ENCODE measurements around the gene TXNRD2.

The TXNRD2 gene

DNA sequence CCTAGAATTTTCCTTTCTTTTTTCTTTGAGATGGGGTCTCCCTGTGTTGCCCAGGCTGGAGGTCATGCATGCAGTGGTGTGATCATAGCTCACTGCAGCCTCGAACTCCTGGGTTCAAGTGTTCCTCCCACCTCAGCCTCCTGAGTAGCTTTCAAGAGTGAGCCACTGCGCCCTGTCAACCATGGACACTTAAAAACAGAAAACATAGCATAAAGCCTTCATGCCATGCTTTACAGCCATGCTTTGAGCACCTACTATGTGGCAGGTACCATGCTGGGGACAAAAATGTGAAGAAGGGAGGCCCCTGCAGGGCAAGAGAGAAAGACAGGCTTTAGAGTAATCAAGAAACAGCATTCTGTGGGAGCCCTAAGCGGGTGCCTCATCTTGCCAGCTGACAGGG is 73.3 kb downstream of the TXNRD2 start:
- no peak for TF ChIP-seq GATA3 (IDR thresholded peaks at IDR 0.05; ENCODE audit: low read depth, low read length)
- TF ChIP-seq GATA2 (IDR thresholded peaks at IDR 0.05; ENCODE audit: low read depth, low read length): no peak

DNA sequence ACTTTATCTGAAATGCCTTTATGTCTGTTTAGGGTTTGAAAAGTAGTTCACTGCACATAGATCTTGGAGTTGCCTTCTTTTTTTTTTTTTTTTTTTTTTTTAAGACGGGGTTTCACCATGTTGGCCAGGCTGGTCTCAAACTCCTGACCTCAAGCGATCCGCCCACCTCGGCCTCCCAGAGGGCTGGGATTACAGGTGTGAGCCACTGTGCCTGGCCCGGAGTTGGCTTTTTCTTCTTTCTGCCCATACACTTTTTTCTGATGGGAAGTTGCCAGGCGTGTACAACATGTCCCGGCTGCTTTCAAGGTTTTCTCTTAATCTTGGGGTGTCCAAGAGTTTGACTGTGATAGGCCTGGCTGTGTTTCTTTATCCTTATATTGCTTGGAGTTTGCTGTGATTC is 74.0 kb downstream of the TXNRD2 start:
- TF ChIP-seq GATA3 (IDR thresholded peaks at IDR 0.05; ENCODE audit: low read depth, low read length) (no peak), GATA2 (IDR thresholded peaks at IDR 0.05; ENCODE audit: low read depth, low read length) (no peak)

DNA sequence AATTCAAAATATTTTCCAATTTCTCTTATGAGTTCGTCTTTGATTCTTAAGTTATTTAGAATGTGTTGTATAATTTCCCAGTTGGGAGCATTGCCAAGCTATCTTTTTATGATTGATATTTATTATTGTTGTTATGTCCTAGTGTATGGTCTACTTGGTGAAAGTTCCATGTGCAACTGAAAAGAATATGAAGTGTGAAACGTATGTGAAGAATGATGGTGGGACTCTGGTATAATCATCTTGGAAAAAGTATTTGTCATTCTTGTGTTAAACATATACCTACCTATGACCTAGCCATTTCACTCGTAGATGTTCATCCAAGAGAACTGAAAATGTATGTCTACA is 75.0 kb downstream of the TXNRD2 start:
- no peak for TF ChIP-seq GATA2 (IDR thresholded peaks at IDR 0.05; ENCODE audit: low read depth, low read length)
- TF ChIP-seq GATA3 (IDR thresholded peaks at IDR 0.05; ENCODE audit: low read depth, low read length): no peak

DNA sequence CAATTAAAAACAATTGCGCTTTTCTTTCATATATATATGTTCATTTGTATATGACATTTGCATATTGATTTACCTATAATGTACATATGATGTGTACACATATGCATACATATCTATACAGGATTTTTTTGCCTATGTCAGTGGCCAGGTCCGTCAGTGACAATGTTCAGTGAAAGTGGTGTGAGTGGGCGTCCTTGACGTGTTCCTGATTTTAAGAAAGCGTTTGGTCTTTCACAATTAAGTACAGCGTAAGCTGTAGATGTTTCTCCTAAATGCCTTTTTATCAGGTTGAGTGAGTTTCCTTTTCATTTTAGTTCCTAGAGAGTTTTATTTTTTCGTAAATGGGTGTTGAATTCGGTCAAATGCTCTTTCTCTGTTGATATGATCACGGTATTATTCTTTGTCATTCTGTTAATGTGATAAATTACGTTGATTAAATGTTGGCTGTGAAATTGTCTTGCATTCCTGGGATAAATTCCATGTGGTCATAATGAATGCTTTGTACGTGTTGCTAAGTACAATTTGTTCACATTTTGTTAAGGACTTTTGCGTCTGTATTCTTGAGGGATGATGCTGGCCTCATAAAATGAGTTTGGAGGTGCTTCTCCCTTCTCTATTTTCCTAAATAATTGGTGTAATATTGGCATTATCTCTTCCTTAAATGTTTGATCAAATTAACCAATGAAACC is 76.3 kb downstream of the TXNRD2 start:
- TF ChIP-seq GATA3 (IDR thresholded peaks at IDR 0.05; ENCODE audit: low read depth, low read length) (no peak), GATA2 (IDR thresholded peaks at IDR 0.05; ENCODE audit: low read depth, low read length) (no peak)

DNA sequence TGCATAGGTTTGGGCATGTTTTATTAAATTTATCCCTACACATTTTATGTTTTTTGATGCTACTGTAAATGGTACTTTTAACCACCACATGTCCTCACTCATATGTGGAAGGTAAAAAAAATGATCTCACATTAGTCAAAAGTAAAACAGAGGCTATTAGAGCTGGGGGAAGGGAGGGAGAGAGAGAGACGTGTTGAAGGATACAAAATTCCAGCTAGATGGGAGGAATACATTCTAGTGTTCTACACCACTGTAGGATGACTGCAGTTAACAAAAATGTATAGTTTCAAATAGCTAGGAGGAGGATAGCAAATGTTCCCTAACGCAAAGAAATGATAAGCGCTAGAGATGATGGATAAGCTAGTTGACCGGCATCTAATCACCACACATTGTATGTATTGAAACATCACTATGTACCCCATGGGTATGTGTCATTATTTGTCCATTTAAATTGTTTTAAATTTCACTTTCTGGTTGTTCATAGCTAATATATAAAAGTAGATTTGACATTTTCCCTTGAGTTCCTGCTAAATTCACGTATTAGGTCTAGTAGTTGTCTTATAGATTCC is 77.0 kb downstream of the TXNRD2 start:
- no peak for TF ChIP-seq GATA2 (IDR thresholded peaks at IDR 0.05; ENCODE audit: low read depth, low read length)
- no peak for TF ChIP-seq GATA3 (IDR thresholded peaks at IDR 0.05; ENCODE audit: low read depth, low read length)

DNA sequence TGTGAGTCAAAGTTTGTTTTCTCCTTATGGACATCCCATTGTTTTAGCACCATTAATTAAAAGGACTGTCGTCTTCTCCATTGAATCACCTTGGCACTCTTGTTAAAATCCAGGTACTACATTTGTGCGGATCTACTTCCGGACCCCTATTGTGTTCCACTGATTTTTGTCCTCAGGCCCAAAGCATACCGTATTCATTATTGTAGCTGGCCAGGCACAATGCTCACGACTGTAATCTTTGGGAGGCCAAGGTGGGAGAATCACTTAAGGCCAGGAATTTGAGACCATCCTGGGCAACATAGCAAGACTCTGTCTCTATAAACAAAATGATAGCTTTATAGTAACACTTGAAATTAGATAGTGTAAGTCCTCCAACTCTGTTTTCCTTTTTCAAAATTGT is 78.0 kb downstream of the TXNRD2 start:
- no peak for TF ChIP-seq GATA2 (IDR thresholded peaks at IDR 0.05; ENCODE audit: low read depth, low read length)
- TF ChIP-seq GATA3 (IDR thresholded peaks at IDR 0.05; ENCODE audit: low read depth, low read length): no peak

DNA sequence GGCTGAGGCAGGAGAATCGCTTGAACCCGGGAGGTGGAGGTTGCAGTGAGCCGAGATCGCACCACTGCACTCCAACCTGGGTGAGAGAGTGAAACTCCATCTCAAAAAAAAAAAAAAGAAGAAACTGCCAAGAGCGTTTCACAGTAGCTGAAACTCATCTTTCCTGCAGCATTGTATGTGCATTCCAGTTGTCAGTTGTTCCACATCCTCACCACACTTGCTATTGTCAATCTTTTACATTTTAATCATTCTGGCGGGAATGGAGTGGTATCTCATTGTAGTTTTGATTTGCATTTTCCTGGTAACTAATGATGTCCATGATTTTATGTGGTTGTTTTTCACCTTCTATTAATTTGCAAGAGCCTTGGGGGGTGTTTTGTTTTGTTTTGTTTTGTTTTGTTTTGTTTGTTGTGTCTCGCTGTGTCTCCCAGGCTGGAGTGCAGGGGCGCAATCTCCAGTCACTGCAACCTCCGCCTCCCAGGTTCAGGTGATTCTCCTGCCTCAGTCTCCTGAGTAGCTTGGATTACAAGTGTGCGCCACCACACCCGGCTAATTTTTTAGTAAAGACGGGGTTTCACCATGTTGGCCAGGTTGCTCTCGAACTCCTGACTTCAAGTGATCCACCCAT is 78.9 kb downstream of the TXNRD2 start:
- no peak for TF ChIP-seq GATA2 (IDR thresholded peaks at IDR 0.05; ENCODE audit: low read depth, low read length)
- no peak for TF ChIP-seq GATA3 (IDR thresholded peaks at IDR 0.05; ENCODE audit: low read depth, low read length)

DNA sequence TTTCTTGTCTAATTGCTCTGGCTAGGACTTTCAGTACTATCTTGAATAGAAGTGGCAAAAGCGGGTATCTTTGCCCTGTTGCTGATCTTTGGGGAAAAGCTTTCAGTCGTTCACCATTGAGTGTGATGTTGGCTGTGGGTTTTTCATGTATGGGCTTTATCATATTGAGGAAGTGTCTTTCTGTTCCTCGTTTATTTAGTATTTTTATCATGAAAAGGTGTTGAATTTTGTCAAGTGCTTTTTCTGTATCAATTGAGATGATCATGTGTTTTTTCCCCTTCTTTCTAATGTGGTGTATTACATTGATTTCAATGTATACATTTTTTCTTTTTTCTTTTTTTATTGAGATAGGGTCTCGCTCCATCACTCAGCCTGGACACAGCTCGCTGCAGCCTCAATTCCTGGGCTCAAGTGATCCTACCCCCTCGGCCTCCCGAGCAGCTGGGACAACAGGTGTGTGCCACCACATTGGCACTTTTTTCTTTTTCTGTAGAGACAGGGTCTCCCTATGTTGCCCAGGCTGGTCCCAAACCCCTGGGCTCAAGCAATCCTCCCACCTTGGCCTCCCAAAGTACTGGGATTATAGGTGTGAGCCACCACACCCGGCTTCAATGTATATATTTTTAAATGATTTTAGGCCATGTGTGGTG is 81.6 kb downstream of the TXNRD2 start:
- TF ChIP-seq GATA2 (IDR thresholded peaks at IDR 0.05; ENCODE audit: low read depth, low read length): no peak
- TF ChIP-seq GATA3 (IDR thresholded peaks at IDR 0.05; ENCODE audit: low read depth, low read length): no peak

DNA sequence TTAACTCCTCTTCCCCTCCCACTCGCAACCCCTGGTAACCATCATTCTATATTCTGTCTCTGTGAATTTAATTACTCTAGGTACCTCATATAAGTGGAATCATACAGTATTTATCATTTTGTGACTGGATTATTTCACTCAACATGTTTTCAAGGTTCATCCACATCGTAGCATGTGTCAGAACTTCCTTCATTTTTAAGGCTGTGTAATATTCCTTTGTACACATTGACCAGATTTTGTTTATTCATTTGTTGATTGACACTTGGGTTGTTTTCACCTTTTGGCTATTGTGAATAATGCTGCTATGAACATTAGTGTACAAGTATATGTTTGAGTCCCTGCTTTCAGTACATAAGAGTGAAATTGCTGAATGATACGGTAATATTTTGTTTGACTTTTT is 84.2 kb downstream of the TXNRD2 start:
- TF ChIP-seq GATA2 (IDR thresholded peaks at IDR 0.05; ENCODE audit: low read depth, low read length): no peak
- TF ChIP-seq GATA3 (IDR thresholded peaks at IDR 0.05; ENCODE audit: low read depth, low read length): no peak

DNA sequence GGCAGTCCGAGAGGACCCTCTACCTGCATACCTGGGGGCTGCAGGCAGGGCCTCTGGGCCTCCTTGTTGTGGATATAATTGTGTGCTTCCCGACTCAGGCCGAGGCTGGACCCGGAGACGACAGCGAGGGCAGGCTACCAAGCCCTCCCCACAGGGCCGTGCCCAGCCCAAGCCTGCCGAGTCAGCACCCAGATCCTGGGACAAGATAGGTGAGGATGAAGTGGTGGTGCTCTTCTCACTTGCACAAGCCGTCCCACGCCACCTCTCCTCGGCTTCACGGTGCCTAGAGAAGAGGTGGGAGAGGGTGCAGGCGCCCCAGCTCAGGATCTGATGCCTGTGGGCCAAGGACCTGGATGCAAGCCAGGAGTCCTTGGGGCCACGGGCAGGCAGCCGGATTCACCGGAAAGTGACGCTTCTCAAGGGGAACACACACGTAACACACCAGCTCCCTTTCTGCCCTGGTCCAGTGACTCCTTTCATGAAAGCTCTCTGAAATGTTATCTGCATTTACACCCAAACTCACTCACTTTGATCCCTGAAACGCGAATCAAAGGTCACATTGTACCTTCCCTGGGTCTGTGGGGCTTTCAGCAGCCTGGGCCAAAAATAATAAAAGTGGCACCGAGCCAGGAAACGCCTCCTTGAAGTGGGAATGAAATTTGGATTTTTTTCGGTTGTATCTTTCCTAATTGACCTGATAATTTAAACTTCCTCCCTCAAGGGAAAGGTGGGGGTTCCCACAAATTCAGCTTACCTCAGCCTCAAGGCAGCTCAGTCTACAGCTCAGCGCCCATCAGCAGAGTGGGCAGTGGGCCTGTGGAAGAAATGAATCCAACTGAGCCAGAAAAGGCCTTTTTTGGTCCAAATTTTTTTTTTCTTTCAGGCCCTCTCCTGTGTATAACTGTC is 85.9 kb downstream of the TXNRD2 start:
- peak; percentile 91 for TF ChIP-seq GATA2 (IDR thresholded peaks at IDR 0.05; ENCODE audit: low read depth, low read length)
- TF ChIP-seq GATA3 (IDR thresholded peaks at IDR 0.05; ENCODE audit: low read depth, low read length): no peak

DNA sequence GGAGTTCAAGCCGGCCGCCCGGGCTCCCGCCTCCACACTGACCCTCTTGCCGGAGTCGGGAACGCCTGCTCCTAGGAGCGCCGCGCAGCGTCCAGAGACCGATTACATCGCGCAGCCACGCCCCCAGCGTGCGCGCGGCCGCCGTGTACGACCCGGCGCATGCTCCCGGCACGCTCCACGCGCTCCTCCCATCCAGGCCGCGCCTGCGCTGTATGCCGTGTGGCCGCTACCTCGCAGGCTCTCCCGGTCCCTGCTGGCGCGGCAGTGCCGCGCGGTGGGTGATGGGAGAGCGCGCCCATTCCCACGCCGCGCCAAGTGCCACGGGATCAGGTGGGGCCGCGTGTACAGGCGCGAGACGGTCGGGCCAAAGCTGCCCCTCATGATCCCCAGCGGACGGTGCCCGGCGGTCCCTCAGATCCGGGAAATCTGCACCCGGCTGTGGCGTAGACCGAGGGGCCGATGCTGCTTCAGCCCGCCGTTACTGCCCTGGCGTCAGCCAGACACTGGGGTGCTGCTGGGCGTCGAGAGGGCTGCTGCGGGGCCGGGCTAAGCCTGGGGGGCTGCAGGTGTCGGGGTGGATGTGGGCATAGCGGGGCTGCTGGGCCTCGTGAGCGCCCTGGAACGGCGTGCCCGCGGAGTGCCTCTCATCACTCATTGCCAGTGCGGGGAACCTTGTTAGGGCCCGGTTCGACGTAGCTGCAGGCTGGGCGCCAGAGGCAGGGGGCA is 86.7 kb downstream of the TXNRD2 start, which contains the start of the genes GNB1L and RTL10:
TSS of gene GNB1L (minus strand) at position 97 of the 726 bp plus-strand sequence. CDS start 33,519 bp downstream, outside the sequence.
TSS of gene RTL10 (minus strand) at position 97 of the 726 bp plus-strand sequence. CDS start 2,613 bp downstream, outside the sequence.
- TF ChIP-seq GATA3 (IDR thresholded peaks at IDR 0.05; ENCODE audit: low read depth, low read length) (no peak), GATA2 (IDR thresholded peaks at IDR 0.05; ENCODE audit: low read depth, low read length) (peak; percentile 82)

DNA sequence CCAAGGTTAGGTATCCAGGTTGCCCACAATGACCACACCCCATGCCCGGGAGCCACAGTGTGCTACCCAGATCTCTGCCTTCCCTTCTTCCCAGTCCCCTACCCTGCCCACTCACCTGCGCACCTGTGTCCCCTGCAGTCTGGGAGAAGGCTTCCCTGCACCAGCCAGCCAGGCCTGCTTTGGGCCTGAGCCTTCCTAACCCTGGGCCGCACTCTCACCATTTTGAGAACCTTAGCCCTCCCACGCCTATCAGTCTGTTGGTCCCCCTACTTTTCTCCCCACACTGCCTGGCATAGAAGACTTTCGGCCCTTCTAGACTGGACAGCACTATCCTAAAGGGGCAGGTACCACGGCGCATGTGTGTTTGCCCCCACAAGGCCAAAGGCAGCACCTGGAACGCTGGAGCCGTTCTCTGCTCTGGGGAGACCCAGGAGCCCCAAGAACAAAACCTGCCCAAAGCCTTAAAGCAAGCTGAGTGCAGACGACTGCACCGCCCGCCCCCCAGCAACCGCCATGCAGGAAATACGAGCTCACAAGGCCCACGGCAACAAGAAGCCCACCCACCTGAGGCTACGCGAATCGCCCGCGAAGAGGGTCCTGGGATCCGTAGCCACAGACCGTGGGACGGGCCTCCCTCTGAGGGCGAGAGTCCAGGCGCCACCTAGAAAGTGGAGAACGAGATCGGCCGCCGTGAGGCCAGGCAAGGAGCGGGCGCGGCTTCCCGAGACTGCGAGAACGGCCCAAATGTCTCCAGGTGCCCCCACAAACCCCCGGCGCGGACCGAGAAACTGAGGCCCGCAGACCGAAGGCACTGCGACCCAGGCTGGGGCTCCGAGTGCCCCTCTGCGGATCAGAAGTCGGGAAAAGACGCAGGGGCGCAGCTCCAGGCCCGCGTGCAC is 87.5 kb downstream of the TXNRD2 start:
- TF ChIP-seq GATA3 (IDR thresholded peaks at IDR 0.05; ENCODE audit: low read depth, low read length) (no peak), GATA2 (IDR thresholded peaks at IDR 0.05; ENCODE audit: low read depth, low read length) (no peak)
